Measurements from ENCODE around the gene PCNT. TPM values are rescaled to one million over a fixed set of nuclear protein-coding genes. Genes with fewer than 3 reads are reported as not detected.

Gene PCNT
- total RNA-seq, 1 experiment from 2014 or later, result 41.0 TPM

GRCh38 chr21:46357335-46357604, 33.3 kb downstream of the PCNT start:
- H3K27ac Mint-ChIP-seq, result no peak overlapping the region
- H3K36me3 Mint-ChIP-seq, result peaks cover 58% of the 10 kb centered on the region
- CTCF ChIA-PET, result no interaction called here

DNA sequence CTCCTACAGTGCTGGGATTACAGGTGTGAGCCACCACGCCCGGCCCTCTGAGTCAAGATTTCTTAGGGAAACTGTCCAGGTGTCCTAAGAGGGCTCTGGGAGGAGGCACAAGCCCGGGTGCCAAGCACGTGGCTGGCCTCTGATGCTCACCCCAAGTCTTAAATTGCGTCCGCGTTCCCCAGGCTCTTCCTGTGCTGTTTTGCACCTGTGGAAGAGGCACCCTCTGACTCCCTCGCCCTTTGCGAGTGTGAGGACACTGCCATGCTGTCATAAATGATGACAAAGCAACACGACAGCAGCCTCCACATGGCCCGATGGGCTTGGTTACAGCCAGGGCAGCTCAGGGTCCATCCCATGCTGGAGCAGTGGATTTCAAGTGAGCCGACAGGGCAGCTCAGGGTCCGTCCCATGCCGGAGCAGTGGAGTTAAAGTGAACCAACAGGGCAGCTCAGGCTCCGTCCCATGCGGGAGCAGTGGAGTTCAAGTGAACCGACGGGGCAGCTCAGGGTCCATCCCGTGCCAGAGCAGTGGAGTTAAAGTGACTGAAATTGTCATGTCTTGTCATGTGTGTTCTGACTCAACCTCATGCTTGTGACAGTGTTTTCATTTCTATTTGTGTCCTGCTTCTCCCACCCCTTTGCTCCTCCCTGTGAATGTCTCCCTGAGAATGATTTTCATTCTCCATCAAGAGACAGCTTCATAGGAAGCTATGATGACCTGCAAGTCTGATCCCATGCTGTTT, 33.9 kb downstream of the PCNT start:
- CTCF ChIA-PET, result no interaction called here
- Mint-ChIP-seq H3K4me3 (no peak overlapping the region), H3K27me3 (ENCODE audit: low read depth) (no peaks in the 10 kb centered on the region; the same call in 1 of the 2 replicates), H3K4me1 (no peaks in the 10 kb centered on the region), H3K27ac (no peak overlapping the region), H3K36me3 (peaks cover 58% of the 10 kb centered on the region), H3K9me3 (no peaks in the 10 kb centered on the region)
- ATAC-seq (no peak), DNase-seq (ENCODE audit: low spot score) (no peak)
- POLR2A ChIA-PET, result no interaction called here
- no peak for TF ChIP-seq ZNF396 (CRISPR knock-in tag; IDR thresholded peaks at IDR 0.05; ENCODE audit: borderline replicate concordance)
- TF ChIP-seq CTCF (IDR thresholded peaks at IDR 0.05), result no peak
- no peak for TF ChIP-seq AR (CRISPR knock-in tag; IDR thresholded peaks at IDR 0.05)
- TF ChIP-seq, protein P1, sequence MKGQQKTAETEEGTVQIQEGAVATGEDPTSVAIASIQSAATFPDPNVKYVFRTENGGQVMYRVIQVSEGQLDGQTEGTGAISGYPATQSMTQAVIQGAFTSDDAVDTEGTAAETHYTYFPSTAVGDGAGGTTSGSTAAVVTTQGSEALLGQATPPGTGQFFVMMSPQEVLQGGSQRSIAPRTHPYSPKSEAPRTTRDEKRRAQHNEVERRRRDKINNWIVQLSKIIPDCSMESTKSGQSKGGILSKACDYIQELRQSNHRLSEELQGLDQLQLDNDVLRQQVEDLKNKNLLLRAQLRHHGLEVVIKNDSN (CRISPR knock-in tag; IDR thresholded peaks at IDR 0.05), result no peak
- no peak for TF ChIP-seq ZNF532 (CRISPR knock-in tag; IDR thresholded peaks at IDR 0.05; ENCODE audit: borderline replicate concordance)
- TF ChIP-seq, protein P2, sequence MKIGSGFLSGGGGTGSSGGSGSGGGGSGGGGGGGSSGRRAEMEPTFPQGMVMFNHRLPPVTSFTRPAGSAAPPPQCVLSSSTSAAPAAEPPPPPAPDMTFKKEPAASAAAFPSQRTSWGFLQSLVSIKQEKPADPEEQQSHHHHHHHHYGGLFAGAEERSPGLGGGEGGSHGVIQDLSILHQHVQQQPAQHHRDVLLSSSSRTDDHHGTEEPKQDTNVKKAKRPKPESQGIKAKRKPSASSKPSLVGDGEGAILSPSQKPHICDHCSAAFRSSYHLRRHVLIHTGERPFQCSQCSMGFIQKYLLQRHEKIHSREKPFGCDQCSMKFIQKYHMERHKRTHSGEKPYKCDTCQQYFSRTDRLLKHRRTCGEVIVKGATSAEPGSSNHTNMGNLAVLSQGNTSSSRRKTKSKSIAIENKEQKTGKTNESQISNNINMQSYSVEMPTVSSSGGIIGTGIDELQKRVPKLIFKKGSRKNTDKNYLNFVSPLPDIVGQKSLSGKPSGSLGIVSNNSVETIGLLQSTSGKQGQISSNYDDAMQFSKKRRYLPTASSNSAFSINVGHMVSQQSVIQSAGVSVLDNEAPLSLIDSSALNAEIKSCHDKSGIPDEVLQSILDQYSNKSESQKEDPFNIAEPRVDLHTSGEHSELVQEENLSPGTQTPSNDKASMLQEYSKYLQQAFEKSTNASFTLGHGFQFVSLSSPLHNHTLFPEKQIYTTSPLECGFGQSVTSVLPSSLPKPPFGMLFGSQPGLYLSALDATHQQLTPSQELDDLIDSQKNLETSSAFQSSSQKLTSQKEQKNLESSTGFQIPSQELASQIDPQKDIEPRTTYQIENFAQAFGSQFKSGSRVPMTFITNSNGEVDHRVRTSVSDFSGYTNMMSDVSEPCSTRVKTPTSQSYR (CRISPR knock-in tag; IDR thresholded peaks at IDR 0.05), result no peak

More at GRCh38 chr21:46357335-46357604, 33.3 kb downstream of the PCNT start:
- POLR2A ChIA-PET, result no interaction called here
- H3K9me3 Mint-ChIP-seq, result no peaks in the 10 kb centered on the region
- TF ChIP-seq ATF6 (CRISPR knock-in tag; IDR thresholded peaks at IDR 0.05), result no peak
- no peak for TF ChIP-seq CREB1 (CRISPR knock-in tag; IDR thresholded peaks at IDR 0.05)
- TF ChIP-seq GABPB1 (CRISPR knock-in tag; IDR thresholded peaks at IDR 0.05), result no peak
- no peak for TF ChIP-seq FOXP4 (CRISPR knock-in tag; IDR thresholded peaks at IDR 0.05)
- no peak for TF ChIP-seq SOX15 (CRISPR knock-in tag; IDR thresholded peaks at IDR 0.05)
- TF ChIP-seq, protein P3, sequence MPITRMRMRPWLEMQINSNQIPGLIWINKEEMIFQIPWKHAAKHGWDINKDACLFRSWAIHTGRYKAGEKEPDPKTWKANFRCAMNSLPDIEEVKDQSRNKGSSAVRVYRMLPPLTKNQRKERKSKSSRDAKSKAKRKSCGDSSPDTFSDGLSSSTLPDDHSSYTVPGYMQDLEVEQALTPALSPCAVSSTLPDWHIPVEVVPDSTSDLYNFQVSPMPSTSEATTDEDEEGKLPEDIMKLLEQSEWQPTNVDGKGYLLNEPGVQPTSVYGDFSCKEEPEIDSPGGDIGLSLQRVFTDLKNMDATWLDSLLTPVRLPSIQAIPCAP (CRISPR knock-in tag; IDR thresholded peaks at IDR 0.05), result no peak
- TF ChIP-seq SMAD3 (CRISPR knock-in tag; IDR thresholded peaks at IDR 0.05; ENCODE audit: borderline replicate concordance), result no peak
- no peaks in the 10 kb centered on the region for H3K27me3 Mint-ChIP-seq (ENCODE audit: low read depth)
- DNase-seq (ENCODE audit: low spot score) (no peak), ATAC-seq (no peak)
- H3K4me1 Mint-ChIP-seq, result no peaks in the 10 kb centered on the region
- H3K4me3 Mint-ChIP-seq, result no peak overlapping the region
